NCI-H82 treated with DMSO at 0.1 percent for 48 hours (cell line): ENCODE results near the gene BOLA2B.
"Not testable (repeated sequence)": the region's sequence is repeated elsewhere in the genome, so short reads cannot be mapped to it uniquely, and the experiment has no call there.

Experiments used
- DNase-seq: peaks from one replicate; lab custom pipeline; 2025; ENCODE audit not compliant: unreplicated experiment; lab: John Stamatoyannopoulos, UW

The BOLA2B gene

GRCh38 chr16:30184096-30184890, 9.2 kb downstream of the BOLA2B start:
- DNase-seq: no peak

GRCh38 chr16:30183233-30184095, 10.0 kb downstream of the BOLA2B start, which contains the start of gene CORO1A:
CORO1A (plus strand) TSS chr16:30183602; CDS start chr16:30185210, 1,608 bp downstream.
- DNase-seq: peak; percentile 47

GRCh38 chr16:30180741-30181140, 12.7 kb downstream of the BOLA2B start:
- no peak for DNase-seq

DNA sequence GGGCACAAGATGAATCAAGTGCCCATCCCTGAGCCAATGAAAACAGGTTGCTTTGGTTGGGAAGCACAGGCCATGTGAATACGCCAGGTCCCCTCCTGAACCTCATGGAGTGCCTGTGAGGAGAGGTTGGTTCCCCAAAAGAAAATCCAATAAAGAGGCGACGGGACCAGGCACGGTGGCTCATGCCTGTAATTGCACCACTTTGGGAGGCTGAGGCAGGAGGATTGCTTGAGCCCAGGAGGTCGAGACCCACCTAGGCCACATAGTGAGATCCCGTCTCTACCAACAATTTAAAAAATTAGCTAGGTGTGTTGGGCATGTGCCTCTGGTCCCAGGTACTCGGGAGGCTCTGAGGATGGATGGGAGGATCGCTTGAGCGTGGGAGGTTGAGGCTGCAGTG, 13.5 kb downstream of the BOLA2B start:
- DNase-seq: no peak

DNA sequence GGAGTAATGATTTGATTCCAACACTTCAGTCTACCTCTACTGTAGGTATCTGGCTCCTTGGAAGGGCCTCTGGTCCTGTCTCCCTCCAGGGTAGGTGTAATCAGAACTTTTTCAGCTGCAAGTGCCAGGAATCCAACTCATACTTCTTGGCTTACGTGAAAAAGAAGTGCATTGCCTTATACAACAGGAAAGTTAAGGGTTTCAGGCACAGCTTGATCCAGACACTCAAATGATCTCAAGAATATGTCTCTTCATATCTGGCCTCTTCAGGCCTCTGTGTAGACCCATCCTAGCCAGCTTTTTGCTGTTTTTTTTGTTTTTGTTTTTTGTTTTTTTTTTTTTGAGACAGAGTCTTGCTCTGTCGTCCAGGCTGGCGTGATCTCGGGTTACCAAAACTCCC, 14.3 kb downstream of the BOLA2B start:
- no peak for DNase-seq

- not testable (repeated sequence) for DNase-seq
Measured at GRCh38 chr16:30176876-30177275, 16.6 kb downstream of the BOLA2B start.

DNA sequence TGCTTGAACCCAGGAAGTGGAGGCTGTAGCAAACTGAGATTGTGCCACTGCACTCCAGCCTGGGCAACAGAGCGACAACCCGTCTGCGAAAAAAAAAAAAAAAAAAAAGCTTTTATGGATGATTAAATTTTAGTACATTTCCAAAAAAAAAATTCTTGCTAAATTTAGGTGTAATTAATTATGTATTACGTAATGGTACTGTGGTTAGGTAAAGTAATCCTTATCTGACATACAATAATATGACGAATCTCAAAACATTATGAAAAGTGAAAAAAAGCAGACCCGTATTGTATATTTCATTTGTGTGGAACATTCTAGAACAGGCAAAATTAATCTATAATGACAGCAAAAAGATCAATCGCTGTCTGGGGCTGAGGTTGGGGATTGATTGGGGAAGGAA, 20.4 kb downstream of the BOLA2B start:
- no peak for DNase-seq

DNA sequence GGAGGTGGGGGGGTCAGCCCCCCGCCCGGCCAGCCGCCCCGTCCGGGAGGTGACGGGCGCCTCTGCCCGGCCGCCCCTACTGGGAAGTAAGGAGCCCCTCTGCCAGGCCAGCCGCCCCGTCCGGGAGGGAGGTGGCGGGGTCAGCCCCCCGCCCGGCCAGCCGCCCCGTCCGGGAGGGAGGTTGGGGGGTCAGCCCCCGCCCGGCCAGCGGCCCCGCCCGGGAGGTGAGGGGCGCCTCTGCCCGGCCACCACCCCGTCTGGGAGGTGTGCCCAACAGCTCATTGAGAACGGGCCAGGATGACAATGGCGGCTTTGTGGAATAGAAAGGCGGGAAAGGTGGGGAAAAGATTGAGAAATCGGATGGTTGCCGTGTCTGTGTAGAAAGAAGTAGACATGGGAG, 23.3 kb downstream of the BOLA2B start:
- DNase-seq: not testable (repeated sequence)

GRCh38 chr16:30169416-30169815, 24.1 kb downstream of the BOLA2B start:
- DNase-seq: not testable (repeated sequence)

- DNase-seq: not testable (repeated sequence)
Measured at GRCh38 chr16:30168746-30169145, 24.7 kb downstream of the BOLA2B start.

DNA sequence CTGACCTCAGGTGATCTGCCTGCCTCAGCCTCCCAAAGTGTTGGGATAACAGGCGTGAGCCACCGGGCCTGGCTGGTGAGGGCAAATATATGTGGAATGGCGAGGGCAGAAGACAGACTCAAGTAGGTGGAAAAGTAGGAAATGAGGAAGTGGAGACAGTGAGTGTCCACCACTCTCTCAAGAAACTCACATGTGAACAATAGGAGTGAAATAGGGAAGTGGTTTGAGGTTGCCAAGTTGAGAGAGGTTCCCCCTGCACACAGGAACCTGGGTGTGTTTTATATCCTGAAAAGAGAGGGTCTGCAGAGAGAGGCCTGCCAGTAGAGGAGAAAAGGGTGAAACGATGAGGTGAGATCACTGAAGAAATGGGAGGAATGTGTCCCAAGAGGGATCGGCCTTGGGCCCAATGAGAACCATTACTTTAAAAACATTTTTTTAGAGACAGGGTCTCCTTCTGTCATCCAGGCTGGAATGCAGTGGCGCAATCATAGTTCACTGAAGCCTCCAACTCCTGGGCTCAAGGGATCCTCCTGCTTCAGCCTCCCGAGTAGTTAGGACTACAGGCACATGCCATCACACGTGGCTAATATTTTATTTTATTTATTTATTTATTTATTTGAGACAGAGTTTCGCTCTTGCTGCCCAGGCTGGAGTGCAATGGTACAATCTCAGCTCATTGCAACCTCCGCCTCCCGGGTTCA, 27.1 kb downstream of the BOLA2B start:
- DNase-seq: no peak

- no peak for DNase-seq
Measured at GRCh38 chr16:30163538-30163937, 29.9 kb downstream of the BOLA2B start.

DNA sequence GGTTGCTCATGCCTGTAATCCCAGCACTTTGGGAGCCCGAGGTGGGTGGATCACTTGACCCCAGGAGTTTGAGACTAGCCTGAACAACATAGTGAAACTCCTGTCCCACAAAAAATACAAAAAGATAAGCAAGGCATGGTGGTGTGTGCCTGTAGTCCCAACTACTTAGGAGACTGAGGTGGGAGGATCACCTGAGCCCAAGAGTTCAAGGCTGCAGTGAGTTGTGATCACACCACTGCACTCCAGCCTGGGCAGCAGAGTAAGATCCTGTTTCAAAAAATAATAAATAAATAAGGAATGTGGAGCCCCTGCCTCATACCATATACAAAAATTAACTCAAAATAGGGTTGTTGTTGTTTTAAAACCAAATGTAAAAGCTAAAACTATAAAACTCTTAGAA, 36.3 kb downstream of the BOLA2B start:
- DNase-seq: no peak

DNA sequence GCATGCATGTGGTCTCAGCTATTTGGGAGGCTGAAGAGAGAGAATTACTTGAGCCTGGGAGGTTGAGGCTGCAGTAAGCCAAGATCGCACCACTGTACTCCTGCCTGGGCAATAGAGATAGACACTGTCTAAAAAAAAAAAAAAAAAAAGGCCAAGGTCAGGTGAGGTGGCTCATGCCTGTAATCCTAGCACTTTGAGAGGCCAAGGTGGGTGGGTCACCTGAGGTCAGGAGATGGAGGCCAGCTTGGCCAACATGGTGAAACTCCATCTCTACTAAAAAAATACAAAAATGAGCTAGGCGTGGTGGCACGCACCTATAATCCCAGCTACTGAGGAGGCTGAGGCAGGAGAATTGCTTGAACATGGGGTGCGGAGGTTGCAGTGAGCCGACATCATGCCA, 38.3 kb downstream of the BOLA2B start:
- DNase-seq: no peak

GRCh38 chr16:30152517-30152916, 40.9 kb downstream of the BOLA2B start:
- DNase-seq: no peak

DNA sequence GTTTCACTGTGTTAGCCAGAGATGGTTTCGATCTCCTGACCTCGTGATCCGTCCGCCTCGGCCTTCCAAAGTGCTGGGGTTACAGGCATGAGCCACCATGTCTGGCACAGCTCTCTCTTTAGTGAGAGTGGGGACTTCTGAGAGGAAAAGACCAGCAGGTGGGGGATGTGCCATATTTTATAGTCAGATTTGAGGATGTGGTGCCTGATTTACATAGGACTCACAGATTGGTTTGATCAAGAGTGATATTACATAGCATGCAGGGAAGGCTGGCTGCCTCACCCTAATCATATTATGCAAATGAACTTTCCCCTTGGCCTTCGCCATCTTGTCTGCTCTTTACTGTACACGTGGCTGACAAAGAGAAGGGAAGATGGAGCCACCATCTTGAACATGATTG, 42.4 kb downstream of the BOLA2B start:
- DNase-seq: no peak

- no peak for DNase-seq
Measured at GRCh38 chr16:30149250-30149930, 44.1 kb downstream of the BOLA2B start.

GRCh38 chr16:30147843-30148510, 45.5 kb downstream of the BOLA2B start:
- peak; percentile 72 for DNase-seq

DNA sequence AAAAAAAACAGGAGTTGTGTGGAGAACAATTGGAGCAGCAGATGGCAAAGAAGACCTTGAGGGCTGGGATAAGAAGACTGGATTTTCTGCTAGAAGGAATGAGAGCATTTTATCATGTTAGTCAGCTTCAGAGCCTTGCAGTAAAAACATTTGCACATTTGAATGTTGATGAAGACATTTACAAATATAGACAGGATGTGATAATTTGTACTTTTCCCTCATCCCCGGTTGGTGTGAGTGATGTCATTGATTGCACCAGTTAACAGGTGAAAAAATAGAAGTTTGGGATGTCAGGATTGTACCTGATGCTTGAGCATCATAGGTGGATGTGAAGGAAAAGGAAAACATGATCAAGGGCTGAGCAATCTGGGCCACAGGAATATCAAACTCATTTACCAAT, 47.8 kb downstream of the BOLA2B start:
- DNase-seq: no peak

GRCh38 chr16:30144917-30145316, 48.5 kb downstream of the BOLA2B start:
- DNase-seq: no peak
